A549 treated with CpdA at 1 μM for 4 hours (cell line): ENCODE results near the gene SRP19. TPM values are rescaled to one million over a fixed set of nuclear protein-coding genes. Genes with fewer than 3 reads are reported as not detected.

ENCODE experiments used
- total RNA-seq: library from RNA; stranded (reverse); fragments of 200-300 nt; extraction: Qiagen RNA extraction; gene quantifications from 5 replicates; pipeline ENCODE4 v1.2.3, GENCODE V29; 2022; ENCODE audit warnings: low read depth

Gene SRP19
- 79.0 to 96.2 TPM (median 85.3 TPM) in 5 replicates for total RNA-seq

DNA sequence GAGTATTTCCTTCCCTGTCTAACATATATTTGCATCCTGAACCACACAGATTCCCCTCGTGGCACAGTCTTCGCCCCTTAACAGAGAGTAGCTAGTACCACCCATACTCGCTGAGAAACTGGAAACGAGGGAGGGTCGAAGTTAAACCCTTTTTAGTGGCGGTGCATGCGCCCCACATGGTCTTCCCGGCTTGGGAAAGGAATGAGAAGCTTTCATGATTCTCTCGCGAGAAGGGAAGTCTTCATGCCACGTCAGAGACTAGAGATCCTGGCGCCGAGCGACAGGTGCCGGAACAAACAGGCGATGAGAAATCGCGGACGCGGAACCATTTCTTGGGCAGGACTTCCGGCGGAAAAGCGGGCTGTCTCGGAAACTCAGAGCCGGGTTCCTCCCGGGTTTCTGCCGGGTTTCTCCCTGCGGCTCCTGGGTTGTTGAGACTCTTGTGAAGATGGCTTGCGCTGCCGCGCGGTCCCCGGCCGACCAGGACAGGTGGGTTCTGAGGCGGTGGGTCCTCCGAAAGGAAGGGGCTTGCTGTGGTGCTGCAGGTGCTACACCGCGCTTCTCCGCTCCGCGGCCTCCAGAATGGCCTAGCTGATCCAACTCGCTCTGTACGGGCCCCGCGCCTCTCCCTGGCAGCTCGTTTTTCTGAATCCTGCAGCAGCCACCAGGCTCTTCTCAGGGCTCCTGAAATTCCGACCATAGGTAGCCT lies at the start of gene SRP19:
Gene SRP19, plus strand, starts transcription at position 359 of the 709 bp plus-strand sequence. Its CDS starts 90 bp downstream, at position 449.

Other genes with a start within 250 kb of the SRP19 start
- 6.3 to 10.2 TPM (median 9.3 TPM) in 5 replicates for gene APC, start 123.4 kb upstream of the SRP19 start, total RNA-seq
- 139 to 150 TPM (median 143 TPM) in 5 replicates for gene REEP5, start 60.9 kb downstream of the SRP19 start, total RNA-seq
- gene DCP2, start 115.5 kb downstream of the SRP19 start, total RNA-seq = 8.5 to 12.4 TPM (median 10.9 TPM) in 5 replicates